NCI-H128 (cell line): ENCODE results near the gene EEPD1.
A peak's percentile ranks its signal among the peaks of the same experiment; 100 is the strongest.

Experiments used
- DNase-seq: peaks from one replicate; lab custom pipeline; 2025; ENCODE audit not compliant: unreplicated experiment; lab: John Stamatoyannopoulos, UW

Gene EEPD1

DNA sequence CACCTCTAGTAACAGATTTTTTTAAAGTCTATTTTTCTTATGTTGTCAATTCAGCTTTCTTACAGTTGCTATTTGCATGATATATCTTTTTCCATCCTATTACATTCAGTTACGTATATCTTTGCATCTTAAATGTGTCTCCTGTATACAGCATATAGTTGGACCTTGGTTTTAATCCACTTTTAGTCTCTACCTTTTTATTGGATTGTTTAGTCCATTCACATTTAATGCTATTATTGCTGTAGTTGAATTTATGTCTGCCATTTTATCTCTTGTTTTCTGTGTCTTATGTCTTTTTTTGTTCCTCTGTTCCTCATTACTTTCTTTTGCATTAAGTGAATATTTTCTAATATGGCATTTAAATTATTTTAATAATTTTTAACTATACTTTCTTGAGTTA, 100.6 kb downstream of the EEPD1 start:
- no peak for DNase-seq

DNA sequence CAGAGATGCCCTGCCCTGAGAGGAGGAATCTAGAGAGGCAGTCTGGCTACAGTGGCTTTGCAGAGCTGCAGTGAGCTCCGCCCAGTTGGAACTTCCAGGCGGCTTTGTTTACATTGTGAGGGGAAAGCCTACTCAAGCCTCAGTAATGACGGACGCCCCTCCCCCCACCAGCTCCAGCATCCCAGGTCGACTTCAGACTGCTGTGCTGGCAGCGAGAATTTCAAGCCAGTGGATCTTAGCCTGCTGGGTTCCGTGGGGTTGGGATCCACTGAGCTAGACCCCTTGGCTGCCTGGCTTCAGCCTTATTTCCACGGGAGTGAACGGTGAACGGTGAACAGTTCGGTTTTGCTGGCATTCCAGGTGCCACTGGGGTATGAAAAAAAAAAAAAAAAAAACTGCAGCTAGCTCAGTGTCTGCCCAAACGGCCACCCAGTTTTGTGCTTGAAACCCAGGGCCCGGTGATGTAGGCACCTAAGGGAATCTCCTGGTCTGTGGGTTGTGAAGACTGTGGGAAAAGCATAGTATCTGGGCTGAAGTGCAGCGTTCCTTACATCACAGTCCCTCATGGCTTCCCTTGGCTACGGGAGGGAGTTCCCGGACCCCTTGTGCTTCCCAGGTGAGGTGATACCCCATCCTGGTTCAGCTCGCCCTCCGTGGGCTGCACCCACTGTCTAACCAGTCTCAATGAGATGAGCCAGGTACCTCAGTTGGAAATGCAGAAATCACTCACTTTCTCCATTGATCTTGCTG, 105.6 kb downstream of the EEPD1 start:
- peak; percentile 51 for DNase-seq

DNA sequence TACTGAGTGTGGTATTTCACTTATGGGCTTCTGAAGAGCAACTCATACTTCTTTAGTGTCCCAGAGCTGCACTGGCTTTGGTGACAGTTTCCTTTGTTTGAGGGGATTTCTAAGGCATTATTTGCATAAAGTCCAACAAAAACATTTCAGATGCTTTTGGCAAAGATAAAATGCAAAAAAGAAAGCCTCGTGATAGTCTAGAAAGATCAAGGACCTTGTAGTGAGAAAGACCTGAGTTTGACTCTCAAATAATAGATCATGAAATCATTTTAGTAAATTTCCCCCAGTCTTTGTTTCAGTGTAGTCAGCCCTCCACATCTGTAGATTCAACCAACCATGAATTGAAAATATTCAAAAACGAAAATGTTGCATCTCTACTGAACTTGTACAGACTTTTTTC, 107.4 kb downstream of the EEPD1 start:
- no peak for DNase-seq

- DNase-seq = no peak
Observed at GRCh38 chr7:36261019-36261754, 108.1 kb downstream of the EEPD1 start.

- DNase-seq = no peak
Observed at GRCh38 chr7:36262309-36263094, 109.4 kb downstream of the EEPD1 start.

GRCh38 chr7:36263095-36263484, 110.0 kb downstream of the EEPD1 start:
- no peak for DNase-seq

DNA sequence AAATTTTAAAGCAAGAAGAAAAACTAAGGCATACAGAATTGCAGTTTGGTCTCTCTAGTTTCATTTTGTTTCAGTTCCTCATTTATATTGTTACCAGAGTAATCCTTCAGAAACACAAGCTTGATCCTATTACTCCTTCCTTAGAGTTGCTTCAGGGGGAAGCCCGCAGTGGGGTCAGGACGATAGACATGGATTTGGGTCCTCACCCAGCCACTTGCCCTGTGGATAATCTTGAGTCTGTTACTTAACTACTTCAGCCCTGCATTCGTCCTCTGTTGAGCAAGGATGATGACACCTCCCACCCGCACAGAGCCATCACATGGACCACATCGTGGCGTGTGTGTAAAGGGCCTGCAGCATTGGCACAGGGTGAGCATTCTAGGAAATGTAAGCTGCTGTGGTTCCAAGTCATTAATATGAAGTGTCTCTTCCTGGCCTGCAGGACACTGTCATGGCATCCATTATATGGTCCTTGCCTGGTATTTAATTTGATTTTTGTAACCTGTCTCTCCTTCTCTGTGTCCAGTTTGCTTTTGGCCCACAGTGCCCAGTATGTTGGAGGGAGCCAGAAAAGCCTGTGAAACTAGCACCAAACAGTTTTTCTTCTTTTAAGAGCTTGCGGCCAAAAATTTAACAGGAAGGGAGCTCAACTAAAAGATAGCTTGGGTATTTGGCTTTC, 111.2 kb downstream of the EEPD1 start:
- no peak for DNase-seq

GRCh38 chr7:36264913-36265516, 112.0 kb downstream of the EEPD1 start:
- no peak for DNase-seq

DNA sequence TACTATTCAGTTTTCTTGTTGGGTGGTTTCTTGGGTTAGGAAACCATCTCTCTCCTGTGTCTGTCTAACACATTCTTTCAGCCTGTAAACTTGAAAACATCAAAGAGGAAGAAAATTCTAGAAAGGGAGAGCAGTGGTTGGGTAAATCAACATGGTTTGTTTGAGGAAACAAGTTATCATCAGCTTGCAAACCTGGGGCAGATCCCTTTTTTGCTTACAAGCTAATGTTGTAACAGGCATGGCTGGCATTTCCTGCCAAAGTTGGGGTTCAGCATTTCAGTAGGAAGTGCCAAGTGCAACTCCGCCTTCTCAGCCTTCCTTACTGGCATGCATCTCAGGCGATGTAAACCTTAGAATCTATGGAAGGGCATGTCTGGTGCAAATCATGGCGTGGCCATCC, 112.6 kb downstream of the EEPD1 start:
- no peak for DNase-seq

DNA sequence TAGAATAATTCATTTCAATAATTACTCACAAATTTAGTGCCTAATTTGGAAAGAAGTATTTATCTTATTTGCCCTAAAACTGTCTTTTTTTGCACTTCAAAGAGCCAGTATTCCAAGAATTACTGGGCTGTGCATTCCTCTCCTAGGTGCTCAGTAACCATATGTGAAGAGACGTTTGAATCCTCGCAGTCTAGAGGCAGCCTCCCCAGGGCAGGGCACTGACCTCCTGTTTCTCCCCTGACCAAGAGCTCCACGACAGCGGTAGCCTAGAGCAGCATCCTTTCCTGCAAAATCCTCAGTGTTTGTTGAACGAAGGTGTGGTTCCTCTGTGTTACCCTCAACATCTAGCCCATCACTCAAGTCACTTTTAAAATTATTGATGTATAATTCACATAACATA, 113.1 kb downstream of the EEPD1 start:
- no peak for DNase-seq

- no peak for DNase-seq
Observed at GRCh38 chr7:36266683-36267082, 113.6 kb downstream of the EEPD1 start.

GRCh38 chr7:36272211-36272566, 119.1 kb downstream of the EEPD1 start:
- DNase-seq = no peak

DNA sequence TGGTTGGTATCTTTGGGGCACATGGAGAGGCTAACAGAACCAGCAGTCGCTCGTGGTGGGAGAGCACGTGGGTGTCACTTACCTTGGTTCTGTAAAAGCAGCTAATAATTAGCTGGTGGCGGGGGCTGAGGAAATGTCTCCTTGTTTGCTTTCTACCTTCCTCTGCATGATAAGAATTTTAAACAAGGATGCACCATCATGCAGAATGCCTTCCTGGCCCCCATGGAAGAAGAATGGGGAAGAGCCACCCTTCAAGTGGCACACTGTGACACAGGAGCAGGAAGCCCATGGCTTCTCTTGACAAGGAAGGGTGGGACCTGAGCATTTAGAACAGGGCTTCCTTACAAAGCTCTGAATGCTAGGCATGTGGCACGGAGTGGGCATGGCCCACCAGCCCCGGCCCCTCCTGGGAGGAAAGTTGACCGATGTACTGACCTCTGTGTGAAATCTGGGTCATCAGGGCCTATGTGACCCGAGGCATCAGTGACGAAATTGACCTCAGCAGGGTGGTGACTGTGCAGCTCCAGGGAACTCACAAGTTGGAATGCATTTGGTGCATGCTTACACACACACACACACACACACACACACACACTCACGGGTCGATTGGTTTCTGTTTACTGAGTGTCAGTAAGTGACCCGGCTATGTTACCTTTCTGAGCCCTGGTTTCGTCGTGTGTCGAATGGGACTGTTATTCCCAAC, 119.7 kb downstream of the EEPD1 start:
- no peak for DNase-seq

GRCh38 chr7:36273836-36274235, 120.8 kb downstream of the EEPD1 start:
- no peak for DNase-seq

DNA sequence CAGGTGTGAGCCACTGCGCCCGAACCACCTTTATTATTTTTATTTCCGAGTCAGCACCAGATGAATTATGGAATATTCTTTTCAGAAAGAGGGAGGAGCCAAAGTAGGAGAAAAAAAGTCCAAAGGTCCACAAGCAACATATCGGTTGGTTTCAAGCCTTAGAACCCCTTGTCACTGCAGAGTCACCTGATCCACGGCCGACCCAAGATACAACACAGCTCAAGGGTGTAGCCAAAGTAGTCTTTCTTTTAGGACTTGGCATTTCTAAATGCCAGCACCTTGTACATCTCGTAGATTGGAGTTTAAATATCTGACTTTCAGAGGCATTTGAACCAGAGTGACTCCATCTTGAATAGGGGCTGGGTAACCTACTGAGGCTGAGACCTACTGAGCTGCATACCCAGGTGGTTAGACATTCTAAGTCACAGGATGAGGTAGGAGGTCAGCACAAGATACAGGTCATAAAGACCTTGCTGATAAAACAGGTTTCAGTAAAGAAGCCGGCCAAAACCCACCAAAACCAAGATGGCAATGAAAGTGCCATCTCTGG, 122.8 kb downstream of the EEPD1 start:
- no peak for DNase-seq

- DNase-seq = no peak
Observed at GRCh38 chr7:36276428-36277248, 123.6 kb downstream of the EEPD1 start.

- DNase-seq = no peak
Observed at GRCh38 chr7:36277249-36277542, 124.1 kb downstream of the EEPD1 start.

GRCh38 chr7:36278069-36278619, 125.1 kb downstream of the EEPD1 start:
- no peak for DNase-seq

GRCh38 chr7:36278620-36279172, 125.6 kb downstream of the EEPD1 start:
- peak; percentile 48 for DNase-seq
